ENCODE data around the gene SLC4A11.
A peak's percentile ranks its signal among the peaks of the same experiment; 100 is the strongest.

Gene SLC4A11

DNA sequence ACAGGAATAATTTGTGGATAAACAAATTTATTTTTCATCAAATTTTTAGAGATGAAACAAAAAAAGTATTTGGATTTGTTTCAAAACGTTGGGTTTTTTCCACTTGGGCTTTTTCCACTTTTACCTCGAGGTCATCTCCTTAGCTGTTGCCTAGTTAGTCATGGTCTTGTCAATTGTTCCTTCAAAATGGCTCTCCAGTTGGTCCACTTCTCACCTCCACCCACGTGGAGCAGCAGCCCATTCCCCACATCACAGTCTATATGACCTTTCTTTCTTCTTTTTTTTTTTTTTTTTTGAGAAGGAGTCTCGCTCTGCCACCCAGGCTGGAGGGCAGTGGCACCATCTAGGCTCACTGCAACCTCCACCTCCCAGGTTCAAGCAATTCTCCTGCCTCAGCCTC, 6.7 kb upstream of the SLC4A11 start:
- DNase-seq, result no peak

DNA sequence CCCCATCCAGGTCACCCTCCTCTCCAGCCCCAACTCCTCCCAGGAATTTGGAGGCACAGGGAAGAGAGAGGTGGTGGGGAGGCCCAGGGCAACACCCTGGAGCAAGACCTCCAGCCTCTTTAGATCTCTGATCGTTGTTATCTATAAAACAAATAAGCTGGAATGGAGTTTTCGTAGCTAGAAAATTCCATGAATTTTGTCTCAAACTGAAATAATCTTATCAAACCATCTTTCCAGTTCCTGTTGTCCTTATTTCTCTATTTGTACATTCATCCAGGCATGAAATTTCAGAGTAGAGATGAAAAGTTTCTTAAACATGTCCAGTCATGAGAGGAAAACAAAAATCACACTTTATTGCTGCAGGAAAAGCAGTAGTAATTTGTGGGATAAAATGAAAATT, 6.2 kb upstream of the SLC4A11 start:
- no peak for DNase-seq

DNA sequence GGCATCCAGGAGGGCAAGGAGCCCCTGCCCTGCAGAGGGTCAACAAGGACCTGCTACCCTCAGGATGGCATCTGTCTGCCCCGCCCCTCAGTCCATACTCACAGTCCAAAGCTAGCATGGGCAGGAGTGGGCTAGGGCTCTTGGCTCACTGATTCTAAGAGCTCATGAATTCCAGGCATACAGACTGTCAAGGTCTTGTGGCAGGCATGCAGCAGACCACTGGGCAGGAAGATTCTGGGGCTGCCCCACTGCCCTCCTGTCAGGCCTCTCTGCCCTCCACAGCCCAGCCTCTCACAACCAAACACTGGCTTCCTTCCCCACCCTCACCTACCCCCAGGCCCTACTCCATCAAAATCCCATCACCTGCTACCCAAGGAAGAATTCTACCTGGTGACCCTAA, 5.6 kb upstream of the SLC4A11 start:
- DNase-seq, result no peak

DNA sequence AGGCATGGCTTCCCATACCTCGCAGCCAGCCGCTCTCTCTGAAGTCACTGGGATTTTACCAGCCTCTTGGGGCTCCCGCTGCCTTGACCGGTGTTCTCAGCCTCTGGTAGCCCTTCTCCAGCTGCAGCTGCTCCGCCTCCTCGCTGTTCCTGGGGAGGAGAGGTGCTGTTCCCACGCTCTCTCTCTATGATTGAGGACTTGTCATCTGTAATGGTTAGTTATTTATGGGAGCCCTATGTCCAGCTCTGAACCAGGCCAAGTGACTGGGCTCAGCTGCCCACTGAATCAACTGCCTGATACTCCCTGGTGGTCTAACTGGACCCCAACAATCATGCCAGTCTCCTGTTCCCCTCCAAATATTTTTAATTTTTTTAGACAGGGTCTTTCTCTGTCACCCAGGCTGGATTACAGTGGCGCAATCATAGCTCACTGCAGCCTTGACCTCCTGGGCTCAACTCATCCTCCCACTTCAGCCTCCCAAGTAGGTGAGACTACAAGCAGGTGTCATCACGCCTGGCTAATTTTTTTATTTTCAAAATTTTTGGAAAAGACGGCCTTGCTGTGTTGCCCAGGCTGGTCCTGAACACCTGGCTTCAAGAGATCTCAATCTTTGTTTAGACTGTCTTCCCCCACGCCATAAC, 4.8 kb upstream of the SLC4A11 start:
- DNase-seq, result no peak

DNA sequence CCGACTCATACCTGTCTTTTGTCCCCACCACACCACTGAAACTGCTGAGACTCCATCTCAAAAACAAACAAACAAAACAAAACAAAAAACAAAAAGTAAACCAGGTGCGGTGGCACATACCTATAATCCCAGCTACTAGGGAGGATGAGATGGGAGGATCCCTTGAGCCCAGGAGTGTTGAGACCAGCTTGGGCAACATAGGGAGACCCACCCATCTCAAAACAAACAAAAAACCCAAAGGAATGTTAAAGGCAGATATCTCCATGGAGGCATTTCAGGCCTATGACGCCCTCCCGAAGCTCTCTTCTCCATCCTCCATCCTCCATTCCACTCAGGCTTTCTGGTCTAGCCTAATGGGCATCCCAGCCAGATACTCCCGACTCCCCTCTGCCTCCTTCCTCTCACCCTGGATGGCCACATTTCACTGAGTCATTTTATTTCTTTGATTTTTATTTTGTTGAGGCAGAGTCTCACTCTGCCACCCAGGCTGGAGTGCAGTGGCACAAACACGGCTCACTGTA, 3.2 kb upstream of the SLC4A11 start:
- DNase-seq, result no peak

DNA sequence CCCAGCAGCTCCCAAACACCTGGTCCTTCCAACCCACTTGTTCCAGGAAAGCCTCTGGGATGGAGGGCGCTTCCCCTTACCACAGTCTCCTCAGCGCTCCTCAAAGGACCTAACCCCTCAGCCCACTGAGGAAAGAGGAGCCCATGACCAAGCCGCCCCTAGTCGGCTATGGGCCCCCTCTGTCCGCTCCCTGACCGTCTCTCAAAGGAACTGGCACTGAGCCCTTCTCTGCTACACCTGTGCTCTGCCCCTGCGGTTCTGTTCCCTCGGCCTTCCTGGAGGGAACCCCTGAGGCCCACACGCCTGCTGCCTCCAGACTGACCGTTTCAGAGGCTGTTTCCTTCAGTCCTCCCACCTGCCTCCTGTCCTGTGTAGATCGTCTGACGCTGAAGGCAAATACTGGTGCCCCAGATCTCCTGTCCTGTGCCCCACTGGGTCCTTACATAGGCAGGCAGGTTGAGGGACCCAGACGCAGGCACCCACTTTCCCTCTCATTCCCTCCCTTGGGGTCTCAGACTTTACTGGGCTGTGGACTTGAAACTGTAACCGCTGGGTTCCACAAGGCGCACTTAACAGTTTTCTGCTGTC, 1.9 kb upstream of the SLC4A11 start:
- no peak for DNase-seq

DNA sequence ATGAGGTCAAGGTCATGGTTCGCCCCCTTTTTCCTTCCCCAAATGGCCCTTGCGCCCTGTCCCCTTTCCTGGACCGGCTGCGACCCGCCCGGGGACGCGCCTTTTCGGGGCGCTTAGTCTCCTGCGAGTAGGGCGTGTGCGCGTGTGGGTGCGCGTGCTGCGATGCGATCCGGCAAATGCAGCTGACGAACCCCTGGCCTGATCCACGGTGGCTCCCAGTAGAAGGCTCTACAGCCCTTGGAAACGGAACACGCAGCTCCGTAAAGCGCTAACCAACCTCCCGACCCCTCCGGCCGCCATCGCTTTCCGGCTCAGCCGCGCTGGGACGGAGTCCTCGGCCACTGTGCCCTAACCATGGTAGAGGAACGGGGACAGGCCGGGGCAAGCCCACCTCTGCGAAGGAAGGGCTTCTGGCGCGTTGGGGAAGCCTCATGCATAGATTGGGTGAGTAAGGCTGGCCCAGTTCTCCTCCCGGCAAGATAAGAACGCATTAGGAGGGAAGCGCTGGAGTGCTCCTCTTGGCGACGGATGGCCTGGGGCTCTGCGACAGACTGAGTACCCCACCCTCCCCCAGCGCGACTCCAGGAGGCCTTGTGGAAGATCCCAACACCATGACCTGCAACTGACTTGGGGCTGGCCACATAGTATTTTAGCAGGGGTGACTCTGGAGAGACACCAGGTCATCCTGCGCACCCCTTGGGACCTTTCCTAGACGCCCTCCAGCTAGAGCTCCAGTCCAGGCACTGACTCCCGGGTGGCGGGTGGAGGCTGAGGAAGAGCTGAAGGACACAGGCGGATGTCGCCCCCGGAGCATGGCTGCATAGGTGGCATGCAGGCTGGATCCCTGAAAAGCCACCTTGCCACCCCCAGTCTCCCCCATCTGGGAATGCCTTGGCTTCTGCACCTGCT, 1.1 kb upstream of the SLC4A11 start:
- DNase-seq, result no peak

DNA sequence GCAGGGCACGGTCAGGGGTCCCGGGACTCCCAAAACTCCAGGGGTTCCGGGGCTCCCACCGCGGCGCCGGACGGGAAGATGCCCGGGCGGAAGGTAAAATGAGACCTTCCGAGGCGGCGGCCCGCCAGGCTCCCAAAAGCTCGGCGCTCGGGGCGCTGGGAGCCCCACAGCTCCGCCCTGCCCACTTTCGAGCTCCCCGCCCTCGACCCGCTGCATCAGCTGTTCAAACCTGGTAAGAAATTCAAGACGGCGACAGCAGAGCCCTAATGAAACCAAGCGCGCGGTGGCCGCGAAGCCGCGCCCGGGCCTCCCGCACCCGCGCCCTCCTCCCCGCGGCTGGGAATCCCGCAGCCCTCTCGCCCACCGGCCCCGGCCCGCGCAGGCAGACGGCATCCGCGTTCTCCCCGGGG, 369 bp downstream of the SLC4A11 start:
- DNase-seq, result peak; percentile 57

DNA sequence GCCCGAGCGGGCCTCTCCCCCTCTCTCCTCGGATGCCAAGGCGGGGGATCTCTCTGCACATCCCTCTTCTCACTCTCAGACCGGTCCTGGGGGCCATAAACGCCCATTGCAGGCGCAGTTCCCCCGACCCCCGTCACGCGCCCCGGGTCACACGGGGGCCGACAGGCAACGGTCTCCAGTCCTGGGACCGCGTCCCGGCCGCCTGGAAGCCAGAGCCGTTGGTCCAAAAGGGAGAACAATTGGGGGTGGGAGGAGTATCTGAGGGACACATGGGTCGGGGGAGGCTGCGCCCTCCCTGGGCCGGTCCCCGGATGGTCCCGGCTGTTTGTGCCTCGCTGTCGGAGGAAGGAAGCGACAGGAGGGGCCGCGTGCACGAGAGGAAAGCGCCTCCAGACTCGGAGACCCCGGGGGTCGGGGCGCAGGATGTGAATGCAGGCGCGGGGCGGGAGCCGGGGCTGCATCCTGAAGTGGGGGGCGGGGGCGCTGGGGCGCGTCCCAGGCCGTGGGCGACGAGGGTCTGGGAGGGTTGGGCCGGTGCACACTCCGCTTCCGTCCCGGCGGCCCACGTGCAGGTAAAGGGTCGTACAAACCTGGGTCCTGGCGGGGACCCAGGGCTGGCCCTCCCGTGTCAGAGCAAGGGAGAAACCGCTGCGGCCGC, 903 bp downstream of the SLC4A11 start:
- no peak for DNase-seq

DNA sequence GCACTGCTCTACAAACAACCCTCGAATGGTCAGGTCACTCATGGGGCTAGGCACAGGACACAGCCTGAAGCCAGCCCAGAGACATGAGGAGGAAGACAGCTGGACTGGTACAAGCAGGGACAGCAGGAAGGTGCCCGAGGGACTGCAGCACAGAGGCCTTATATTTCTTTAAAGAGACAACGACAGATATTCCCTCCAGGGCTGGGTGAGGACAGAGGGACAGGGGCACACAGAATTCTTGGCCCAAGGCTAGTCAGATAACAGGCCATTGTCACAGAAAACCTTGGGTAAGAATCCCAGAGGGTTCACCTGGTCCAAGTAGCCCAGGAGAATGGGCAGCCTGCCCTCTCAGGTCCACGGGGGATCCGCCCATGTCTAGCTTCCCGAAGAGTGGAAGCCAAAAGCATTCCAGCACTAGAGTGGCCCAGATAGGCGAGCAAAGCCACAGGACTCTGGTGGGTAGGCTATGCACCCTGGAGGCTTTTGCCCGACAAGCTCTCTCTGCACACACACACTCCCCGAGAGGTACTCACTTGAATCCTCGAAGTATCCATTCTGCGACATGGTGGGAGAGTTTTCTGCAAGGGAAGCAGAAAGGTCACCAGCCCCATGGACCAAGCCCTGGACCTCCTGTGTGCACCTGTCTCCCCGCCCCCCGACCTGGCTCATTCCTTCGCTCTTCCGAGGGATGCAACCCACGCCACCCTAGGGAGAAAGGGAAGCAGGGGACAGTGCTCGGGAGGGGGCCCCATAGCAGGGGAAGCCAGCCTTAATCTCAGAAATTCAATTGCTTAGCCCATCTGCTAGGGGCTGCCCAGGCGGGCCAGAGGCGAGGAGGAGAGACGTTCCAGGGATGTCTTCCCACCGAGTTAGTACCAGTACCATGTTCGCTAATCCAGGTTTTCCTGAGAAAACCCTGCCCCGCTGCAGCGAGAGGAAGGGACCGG, 1.7 kb downstream of the SLC4A11 start:
- DNase-seq, result no peak

DNA sequence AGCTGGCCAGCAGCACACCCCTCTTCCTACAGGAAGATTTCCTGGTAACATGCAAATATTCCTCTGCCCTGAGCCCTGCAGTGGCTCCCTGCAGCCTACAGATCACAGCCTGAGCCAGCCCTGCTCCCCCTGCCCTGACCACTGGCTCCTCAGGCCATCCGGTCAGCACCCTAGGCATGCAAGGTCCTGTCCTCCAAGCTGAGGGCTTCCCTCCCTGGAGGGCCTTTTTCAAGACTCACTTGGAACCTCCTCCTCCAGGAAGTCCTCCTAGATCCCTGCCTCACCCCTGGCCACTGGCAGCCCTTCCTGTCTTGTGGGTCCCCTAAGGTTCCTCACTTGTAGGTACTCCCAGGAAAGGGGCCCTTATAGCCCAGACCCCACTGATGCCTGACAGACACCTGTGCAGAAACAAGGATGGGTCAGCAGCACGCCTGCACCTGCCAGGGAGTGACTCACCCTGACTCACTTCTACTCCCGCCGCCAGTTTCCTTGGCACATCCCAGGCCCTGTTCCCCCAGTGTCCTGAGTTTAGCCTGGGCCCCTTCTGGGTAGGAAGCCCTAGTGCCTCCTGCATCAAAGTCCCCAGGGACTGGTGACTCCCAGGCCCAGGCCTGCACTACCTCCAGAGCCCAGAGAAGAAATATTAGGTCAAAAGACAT, 3.2 kb downstream of the SLC4A11 start:
- DNase-seq, result no peak

DNA sequence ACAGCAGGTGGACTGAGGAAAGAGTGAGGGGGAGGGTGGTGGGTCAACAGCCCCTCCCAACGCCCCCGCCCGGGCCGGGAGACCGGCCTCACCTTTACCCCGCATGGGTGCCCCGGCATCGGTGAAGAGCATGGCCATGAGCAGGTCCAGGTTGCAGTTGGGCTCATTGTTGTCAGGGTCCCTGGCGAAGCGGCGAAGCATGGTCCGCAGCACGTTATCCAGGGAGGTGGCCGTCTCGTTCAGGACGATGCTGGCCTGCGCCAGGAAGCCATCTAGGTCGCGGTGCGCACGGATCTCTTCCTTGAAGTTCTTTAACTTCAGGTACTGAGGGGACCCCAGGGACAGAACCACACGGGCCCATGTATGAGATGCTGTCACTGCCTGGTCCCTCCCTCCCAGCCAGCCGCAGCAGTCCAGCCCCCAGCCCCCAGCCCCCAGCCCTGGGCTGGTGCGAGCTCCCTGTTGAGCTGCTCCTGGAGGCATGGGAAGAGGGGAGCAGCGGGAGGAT, 4.9 kb downstream of the SLC4A11 start:
- no peak for DNase-seq

DNA sequence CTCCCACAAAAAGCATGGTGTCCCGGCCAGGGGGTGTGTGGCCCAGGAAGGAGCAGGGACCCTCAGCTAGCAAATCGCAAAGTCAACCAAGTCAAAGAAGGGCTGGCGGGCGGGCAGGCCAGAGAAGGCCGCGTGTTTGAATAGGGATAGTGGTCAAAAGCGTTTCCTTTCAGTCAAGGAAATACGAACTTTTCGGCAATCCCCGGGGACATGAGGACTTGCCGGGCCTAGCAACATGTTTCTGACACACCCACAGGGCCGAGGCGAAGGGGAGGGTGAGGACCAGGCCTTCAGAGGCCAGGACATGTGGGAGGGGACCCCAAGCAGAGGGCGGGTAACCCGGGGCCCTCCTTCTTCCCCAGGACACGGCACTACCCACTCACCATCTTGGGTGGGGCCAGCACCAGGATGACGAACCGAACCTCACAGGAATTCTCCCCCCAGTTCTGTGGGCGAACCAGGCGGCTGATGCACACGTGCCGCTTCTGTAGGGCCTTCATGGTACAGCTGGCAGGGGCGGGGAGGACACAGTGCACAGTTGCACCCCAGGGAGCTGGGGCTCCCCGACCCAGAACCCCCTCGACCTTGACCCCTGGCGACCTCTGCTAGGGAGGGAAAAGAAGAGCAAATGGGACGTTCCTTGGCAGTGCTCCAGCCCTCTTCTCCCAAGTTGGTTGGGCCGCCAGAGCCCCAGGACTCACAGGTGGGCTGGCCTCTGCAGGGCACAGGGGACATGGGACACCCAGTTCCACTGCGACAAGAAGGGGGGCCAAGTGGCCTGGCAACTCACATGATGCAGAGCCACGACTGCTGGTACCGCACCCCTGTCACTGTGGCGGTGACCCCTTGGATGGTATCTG, 5.6 kb downstream of the SLC4A11 start:
- no peak for DNase-seq

DNA sequence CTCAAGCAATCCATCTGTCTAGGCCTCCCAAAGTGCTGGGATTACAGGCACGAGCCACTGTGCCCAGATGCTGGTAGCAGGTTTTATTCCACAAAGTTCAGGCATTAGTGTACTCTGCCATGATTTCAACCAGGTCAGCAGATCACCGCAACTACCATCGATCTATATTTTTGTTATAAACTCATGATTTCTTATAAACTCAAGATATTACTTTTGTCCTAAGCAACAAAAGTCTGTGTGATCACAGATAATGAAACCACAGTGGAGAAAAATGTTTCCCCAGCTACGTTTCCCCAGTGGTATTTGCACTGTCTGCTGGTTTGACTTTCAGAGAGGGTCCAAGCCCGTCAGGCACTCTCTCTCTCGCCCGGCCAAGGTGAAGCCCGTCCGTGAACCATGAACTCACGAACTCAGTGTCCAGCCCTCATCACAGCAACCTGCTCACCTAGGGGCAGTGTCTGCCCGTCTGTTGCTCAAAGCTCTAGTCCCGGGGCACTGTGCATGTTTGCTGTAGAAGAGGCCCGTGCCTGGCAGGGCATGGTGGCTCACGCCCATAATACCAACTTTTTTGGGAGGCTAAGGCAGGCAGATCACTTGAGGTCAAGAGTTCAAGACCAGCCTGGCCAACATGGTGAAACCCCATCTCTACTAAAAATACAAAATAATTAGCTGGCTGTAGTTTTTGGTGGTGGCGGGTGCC, 7.0 kb downstream of the SLC4A11 start:
- DNase-seq, result no peak

DNA sequence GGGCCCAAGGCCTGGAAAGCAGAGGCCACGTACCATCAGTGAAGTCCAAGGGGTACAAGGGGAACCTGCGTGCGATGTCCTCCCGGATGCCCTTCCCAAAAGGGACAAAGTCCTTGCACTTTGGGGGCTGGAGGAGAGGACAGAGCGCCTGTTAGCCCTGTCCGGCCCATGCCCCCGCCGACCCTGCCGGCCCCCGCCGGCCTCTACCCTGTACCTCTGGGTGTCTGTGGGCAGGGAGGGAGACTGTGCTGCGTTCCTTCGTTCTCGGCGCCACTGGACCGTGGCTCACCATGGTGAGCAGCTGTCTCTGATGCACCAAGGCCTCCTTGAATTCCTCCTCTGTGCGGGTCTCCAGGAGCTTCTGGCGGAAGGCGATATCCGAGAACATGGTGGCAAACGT, 7.9 kb downstream of the SLC4A11 start:
- no peak for DNase-seq

DNA sequence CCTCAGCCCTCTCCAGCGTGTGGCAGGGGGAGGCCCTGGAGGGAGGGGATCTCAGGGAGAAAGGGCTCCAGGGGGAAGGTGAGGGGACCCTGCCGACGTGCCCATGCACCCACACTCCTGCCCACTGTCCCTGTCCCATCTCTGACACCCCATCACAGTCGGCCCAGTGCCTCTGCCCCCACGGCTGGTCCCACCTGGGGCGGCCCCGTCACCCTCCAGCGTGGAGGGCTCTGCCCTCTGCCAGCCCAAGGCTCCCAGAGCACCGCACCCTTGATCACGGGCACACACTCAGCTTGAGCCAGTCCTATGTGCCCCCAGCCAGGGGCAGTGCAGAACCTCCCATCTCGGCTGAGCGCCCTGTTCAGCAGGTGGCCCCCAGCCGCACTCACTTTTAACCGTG, 9.2 kb downstream of the SLC4A11 start:
- no peak for DNase-seq

DNA sequence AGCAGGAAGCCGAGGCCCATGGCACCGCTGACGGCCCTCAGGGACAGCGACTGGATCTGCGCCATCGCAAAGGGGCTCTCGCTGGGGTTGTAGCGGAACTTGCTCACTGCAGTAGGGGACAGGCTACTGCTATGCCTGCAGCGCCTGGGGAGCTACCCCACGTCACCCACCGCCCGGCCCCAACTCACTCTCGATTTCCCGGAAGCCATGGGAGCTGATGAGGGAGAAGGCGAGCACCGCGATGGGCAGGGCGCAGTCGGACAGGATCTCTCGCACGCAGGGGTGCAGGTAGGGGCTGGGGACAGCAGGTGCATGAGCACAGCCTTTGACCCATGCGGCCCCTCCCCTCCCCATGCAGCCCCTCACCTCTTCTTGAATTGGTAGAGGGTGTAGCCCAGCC, 9.8 kb downstream of the SLC4A11 start:
- no peak for DNase-seq

DNA sequence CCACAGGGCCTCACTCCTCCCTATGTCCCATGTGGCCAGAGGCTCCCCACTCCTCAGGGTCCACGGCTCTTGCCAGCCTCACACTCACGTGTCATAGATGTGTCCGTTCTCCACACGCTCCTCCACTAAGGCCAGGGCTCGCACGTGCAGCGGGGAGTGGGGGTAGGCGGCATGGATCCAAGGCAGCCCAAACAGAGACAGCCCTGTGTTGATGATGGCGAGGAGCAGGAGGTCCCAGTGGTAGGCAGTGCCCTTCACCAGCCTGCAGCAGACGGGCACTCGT, 10.3 kb downstream of the SLC4A11 start:
- DNase-seq, result no peak

DNA sequence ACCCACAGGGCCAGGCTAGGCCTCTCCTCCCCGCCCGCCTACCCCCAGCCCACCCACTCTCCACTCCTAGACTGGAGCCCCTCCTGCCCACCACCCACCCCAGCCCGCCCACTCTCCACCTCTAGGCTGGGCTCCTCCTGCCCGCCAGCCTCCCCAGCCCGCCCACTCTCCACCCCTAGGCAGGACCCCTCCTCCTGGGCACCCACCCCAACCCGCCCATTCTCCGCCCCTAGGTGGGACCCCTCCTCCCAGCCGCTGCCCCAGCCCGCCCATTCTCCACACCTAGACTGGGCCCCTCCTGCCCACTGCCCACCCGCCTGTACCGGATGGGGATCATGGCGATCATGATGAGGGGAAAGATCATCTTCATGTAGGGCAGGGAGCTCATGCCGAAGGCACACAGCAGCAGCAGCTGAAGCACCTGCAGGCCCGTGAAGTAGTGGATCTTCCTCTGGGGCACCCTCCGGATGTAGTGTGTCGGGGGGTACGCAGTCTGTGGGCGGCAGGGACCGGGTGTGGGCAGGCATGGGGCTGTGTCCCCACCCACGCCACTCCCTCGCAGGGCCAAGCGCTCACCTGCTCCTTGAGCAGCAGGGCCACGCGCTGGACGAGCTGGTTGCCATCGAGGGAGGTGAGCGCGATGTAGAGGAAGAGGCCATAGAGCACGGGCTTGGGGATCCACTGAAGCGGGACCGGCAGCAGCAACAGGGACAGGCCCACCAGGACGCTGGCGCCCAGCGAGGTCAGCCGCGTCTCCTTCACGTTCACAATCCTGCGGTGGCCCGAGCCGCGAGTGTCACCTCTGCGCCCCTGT, 10.8 kb downstream of the SLC4A11 start:
- no peak for DNase-seq
